ENCODE results near the gene PINLYP. TPM values are rescaled to one million over a fixed set of nuclear protein-coding genes. Genes with fewer than 3 reads are reported as not detected.

PINLYP gene
- total RNA-seq, 1 experiment from 2014 or later, result 0.17 TPM

DNA sequence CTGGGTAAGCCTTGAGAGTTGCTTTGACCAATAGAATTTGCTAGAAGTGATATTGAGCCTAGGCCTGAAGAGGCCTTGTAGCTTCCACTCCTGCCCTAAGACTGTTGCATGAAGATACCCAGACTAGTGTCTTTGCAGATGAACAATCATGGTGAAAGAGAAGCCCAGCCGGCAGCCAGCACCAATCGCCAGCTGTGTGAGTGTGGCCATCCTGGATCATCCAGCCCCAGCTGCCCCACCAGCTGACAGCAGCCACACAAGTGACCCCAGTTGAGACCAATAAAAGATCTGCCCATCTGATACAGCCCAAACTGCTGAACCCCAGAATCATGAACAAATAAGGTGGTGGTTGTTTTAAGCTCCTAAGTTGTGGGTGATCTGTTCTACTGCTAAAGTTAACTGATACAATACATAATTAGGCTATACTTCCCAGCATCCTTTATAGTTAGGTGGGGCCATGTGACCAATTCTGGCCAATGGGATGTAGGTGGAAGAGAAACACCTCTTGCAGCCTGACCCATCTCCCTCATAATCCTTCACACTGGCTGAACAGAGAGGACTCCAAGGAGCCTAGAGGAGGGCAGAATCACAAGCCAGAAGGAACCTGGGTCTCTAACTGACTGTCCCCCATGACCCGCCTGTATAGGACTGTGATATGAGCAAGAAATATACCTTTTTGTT is 53.2 kb downstream of the PINLYP start:
- Histone ChIP-seq H3K4me1 (ENCODE audit: control insufficient read depth in 1 of 2, insufficient read depth in 2 of 2, low read length in 2 of 2) (peaks cover 9 to 14% of the 10 kb centered on the region in 2 experiments), H3K36me3 (ENCODE audit: control insufficient read depth in 1 of 2, insufficient read depth in 2 of 2, low read length in 2 of 2) (no peaks in the 10 kb centered on the region), H3K4me3 (replicated peaks in 1 of 2; ENCODE audit: low read depth in 1 of 2, low read length in 2 of 2) (no peak overlapping the region), H3K27me3 (ENCODE audit: insufficient read depth, low read length) (no peaks in the 10 kb centered on the region), H3K4me2 (ENCODE audit: low read length) (no peak overlapping the region), H4K20me1 (ENCODE audit: insufficient read depth) (no peaks in the 10 kb centered on the region), H2AFZ (ENCODE audit: low read depth, low read length, poor library complexity, severe bottlenecking) (no peak overlapping the region), H3K9ac (ENCODE audit: low read length) (no peak overlapping the region), H3K79me2 (ENCODE audit: insufficient read depth, low read length) (no peaks in the 10 kb centered on the region), H3K9me2 (ENCODE audit: insufficient read depth) (no peaks in the 10 kb centered on the region), H3K27ac (ENCODE audit: low read depth, low read length) (no peak overlapping the region), H3K9me3 (ENCODE audit: control insufficient read depth in 1 of 2, insufficient read depth in 1 of 2, low read depth in 1 of 2, low read length in 2 of 2) (no peaks in the 10 kb centered on the region)
- ChIA-PET POLR2A (no interaction called here), CTCF (no interaction called here), RAD21 (ENCODE audit: low non-redundant PET in 1 of 2, low total read pairs in 2 of 2, uncharacterized antibody in 2 of 2, unreplicated experiment in 2 of 2) (no interaction called here)
- no peak for DNase-seq (ENCODE audit: low read depth, low spot score)
- TF ChIP-seq TCF7L2 (IDR thresholded peaks at IDR 0.05; ENCODE audit: borderline replicate concordance, extremely low read depth, insufficient read depth, insufficient read length) (no peak), CBX3 (IDR thresholded peaks at IDR 0.05; ENCODE audit: low read depth) (no peak), EGR1 (IDR thresholded peaks at IDR 0.05; ENCODE audit: low read depth) (no peak), ZFX (IDR thresholded peaks at IDR 0.05) (no peak), CEBPB (IDR thresholded peaks at IDR 0.05; ENCODE audit: low read depth) (no peak), FOSL1 (IDR thresholded peaks at IDR 0.05; ENCODE audit: low read depth) (no peak), EZH2 (IDR thresholded peaks at IDR 0.05) (no peak), SP1 (IDR thresholded peaks at IDR 0.05; ENCODE audit: low read depth) (no peak), JUND (IDR thresholded peaks at IDR 0.05) (no peak), SIN3A (IDR thresholded peaks at IDR 0.05; ENCODE audit: low read depth) (no peak), ELF1 (IDR thresholded peaks at IDR 0.05; ENCODE audit: borderline replicate concordance, low read depth) (no peak)
- TF ChIP-seq, protein P1, sequence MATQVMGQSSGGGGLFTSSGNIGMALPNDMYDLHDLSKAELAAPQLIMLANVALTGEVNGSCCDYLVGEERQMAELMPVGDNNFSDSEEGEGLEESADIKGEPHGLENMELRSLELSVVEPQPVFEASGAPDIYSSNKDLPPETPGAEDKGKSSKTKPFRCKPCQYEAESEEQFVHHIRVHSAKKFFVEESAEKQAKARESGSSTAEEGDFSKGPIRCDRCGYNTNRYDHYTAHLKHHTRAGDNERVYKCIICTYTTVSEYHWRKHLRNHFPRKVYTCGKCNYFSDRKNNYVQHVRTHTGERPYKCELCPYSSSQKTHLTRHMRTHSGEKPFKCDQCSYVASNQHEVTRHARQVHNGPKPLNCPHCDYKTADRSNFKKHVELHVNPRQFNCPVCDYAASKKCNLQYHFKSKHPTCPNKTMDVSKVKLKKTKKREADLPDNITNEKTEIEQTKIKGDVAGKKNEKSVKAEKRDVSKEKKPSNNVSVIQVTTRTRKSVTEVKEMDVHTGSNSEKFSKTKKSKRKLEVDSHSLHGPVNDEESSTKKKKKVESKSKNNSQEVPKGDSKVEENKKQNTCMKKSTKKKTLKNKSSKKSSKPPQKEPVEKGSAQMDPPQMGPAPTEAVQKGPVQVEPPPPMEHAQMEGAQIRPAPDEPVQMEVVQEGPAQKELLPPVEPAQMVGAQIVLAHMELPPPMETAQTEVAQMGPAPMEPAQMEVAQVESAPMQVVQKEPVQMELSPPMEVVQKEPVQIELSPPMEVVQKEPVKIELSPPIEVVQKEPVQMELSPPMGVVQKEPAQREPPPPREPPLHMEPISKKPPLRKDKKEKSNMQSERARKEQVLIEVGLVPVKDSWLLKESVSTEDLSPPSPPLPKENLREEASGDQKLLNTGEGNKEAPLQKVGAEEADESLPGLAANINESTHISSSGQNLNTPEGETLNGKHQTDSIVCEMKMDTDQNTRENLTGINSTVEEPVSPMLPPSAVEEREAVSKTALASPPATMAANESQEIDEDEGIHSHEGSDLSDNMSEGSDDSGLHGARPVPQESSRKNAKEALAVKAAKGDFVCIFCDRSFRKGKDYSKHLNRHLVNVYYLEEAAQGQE (IDR thresholded peaks at IDR 0.05; ENCODE audit: low read depth), result no peak
- TF ChIP-seq, protein P2, sequence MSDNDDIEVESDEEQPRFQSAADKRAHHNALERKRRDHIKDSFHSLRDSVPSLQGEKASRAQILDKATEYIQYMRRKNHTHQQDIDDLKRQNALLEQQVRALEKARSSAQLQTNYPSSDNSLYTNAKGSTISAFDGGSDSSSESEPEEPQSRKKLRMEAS (IDR thresholded peaks at IDR 0.05), result no peak
- TF ChIP-seq, protein P3, sequence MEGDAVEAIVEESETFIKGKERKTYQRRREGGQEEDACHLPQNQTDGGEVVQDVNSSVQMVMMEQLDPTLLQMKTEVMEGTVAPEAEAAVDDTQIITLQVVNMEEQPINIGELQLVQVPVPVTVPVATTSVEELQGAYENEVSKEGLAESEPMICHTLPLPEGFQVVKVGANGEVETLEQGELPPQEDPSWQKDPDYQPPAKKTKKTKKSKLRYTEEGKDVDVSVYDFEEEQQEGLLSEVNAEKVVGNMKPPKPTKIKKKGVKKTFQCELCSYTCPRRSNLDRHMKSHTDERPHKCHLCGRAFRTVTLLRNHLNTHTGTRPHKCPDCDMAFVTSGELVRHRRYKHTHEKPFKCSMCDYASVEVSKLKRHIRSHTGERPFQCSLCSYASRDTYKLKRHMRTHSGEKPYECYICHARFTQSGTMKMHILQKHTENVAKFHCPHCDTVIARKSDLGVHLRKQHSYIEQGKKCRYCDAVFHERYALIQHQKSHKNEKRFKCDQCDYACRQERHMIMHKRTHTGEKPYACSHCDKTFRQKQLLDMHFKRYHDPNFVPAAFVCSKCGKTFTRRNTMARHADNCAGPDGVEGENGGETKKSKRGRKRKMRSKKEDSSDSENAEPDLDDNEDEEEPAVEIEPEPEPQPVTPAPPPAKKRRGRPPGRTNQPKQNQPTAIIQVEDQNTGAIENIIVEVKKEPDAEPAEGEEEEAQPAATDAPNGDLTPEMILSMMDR (IDR thresholded peaks at IDR 0.05 in 2 of 3, conservative IDR thresholded peaks at IDR 0.05 in 1 of 3; ENCODE audit: borderline replicate concordance in 1 of 3, insufficient read depth in 1 of 3, low read depth in 2 of 3, low read length in 2 of 3), result no peak
- TF ChIP-seq, protein P4, sequence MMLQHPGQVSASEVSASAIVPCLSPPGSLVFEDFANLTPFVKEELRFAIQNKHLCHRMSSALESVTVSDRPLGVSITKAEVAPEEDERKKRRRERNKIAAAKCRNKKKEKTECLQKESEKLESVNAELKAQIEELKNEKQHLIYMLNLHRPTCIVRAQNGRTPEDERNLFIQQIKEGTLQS (IDR thresholded peaks at IDR 0.05), result no peak
- no TSS peak for BruUV-seq (replicated peaks)
- intact Hi-C loops (cut with micrococcal nuclease), result no loop called here
- no peak for ATAC-seq

Data from HCT116 (cell line).